ENCODE data around the gene CERS2. TPM values are rescaled to one million over a fixed set of nuclear protein-coding genes. Genes with fewer than 3 reads are reported as not detected.

The CERS2 gene
- total and polyA plus RNA-seq, 2 of the 13 experiments (the other 11 are each of a cell fraction or from before 2014, with no cell fraction given) = 269 to 298 TPM

DNA sequence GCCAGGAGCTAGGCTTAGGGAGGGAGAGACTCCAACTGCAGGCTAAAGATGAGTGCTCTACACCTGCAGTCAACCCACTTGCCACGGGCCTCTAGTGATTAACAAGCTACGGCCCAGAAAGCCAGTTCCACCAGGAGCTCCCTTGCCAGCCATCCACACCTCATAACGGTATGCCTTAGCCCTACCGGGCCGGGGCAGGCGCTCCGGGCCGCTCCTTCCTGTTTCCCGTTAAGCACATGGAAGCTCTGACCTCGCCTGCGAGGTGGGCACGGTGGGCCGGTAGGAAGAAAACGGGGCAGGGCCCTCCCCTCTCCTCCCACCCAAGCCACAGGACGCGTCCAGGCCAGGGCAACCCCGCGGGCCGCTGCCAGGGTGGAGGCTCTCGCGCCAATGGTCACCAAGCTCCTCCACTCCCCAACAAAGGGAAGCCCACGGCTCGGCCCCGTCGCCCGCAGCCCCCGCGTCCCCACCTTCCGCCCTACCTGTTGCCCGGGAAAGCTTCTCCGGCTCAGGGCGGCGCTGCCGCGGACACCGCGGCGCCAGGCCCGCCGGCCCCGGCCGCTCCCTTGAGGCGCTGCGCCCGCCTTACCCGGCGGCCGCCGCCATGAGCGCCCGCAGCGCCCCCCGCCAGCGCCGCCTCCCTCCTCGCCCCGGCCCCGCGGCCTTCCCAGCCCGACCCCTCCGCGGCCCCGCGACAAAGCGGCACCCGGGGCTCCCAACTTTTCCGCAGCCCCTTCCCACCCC, 627 bp downstream of the CERS2 start:
- Histone ChIP-seq H4K20me1 (ENCODE audit: insufficient read depth, low read length) (peaks cover 18% of the 10 kb centered on the region), H3K4me3 (replicated peaks in 1 of 3; ENCODE audit: insufficient read depth in 1 of 3, low read depth in 2 of 3, low read length in 3 of 3) (peak overlapping the region; percentile 71 to 95 (median 89)), H3K27me3 (ENCODE audit: control insufficient read depth in 1 of 2, insufficient read depth in 2 of 2, low read length in 2 of 2) (no peaks in the 10 kb centered on the region; a peak in 1 of 5 replicates), H3K9ac (ENCODE audit: insufficient read depth, low read depth, low read length) (peak overlapping the region; percentile 97), H3K4me2 (ENCODE audit: low read depth, low read length) (peak overlapping the region; percentile 98), H3K27ac (ENCODE audit: extremely low read length, insufficient read depth, low read length) (peak overlapping the region; percentile 96), H3K4me1 (ENCODE audit: insufficient read depth, low read length) (peaks cover 79% of the 10 kb centered on the region), H3K36me3 (replicated peaks in 1 of 2; ENCODE audit: control insufficient read depth in 1 of 2, insufficient read depth in 2 of 2, low read length in 2 of 2) (0 out of 5 replicates have a peak, but pooled peaks cover 0 to 4% of the 10 kb centered on the region in 2 experiments), H3K9me3 (ENCODE audit: low read length) (no peaks in the 10 kb centered on the region), H2AFZ (ENCODE audit: low read length) (no peak overlapping the region), H3K79me2 (ENCODE audit: insufficient read depth, low read length) (peaks cover 54% of the 10 kb centered on the region)
- no TSS peak for BruUV-seq (replicated peaks)
- FAIRE-seq = no peak
- no peak for ATAC-seq
- POLR2A ChIA-PET = interaction anchor here (0.5 to 10.3 kb wide), 11 partner anchors 7 to 367 kb away, joined by 3 to 114 read pairs (median 4); partner anchors contain the start of genes ANXA9 and MINDY1
- no peak for DNase-seq (ENCODE audit: low spot score)
- WGBS (ENCODE audit: low lambda C conversion rate) = 0% methylated on average over 4 of the region's 67 CpGs
- in situ Hi-C loops (cut with HindIII; ENCODE audit: extremely low pct_ligation_motif_present, low pct_unique_long_range_greater_than_20kb) = no loop called here
- CTCF ChIA-PET (ENCODE audit: low intra/inter-chr PET ratio, low total read pairs) = no interaction called here
- intact Hi-C loops (cut with micrococcal nuclease; ENCODE audit: unreplicated experiment) = loop anchor here (5.0 kb wide), 1 partner anchor 33 kb away; the partner anchor contains the start of genes MINDY1 and PRUNE1
- no peak for TF ChIP-seq IKZF4 (CRISPR knock-in tag; IDR thresholded peaks at IDR 0.05; ENCODE audit: borderline replicate concordance, low read depth, not compliant biosample characterization)
- TF ChIP-seq ZBTB7A (CRISPR knock-in tag; IDR thresholded peaks at IDR 0.05) = 0 out of 2 replicates have a peak, but pooled peaks have one; percentile 21
- TF ChIP-seq, protein P1, sequence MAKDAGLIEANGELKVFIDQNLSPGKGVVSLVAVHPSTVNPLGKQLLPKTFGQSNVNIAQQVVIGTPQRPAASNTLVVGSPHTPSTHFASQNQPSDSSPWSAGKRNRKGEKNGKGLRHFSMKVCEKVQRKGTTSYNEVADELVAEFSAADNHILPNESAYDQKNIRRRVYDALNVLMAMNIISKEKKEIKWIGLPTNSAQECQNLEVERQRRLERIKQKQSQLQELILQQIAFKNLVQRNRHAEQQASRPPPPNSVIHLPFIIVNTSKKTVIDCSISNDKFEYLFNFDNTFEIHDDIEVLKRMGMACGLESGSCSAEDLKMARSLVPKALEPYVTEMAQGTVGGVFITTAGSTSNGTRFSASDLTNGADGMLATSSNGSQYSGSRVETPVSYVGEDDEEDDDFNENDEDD (CRISPR knock-in tag; IDR thresholded peaks at IDR 0.05; ENCODE audit: borderline replicate concordance) = no peak
- no peak for TF ChIP-seq MNT (IDR thresholded peaks at IDR 0.05)
- no peak for TF ChIP-seq ZNF839 (CRISPR knock-in tag; IDR thresholded peaks at IDR 0.05; ENCODE audit: borderline replicate concordance)
- TF ChIP-seq ZNF841 (CRISPR knock-in tag; IDR thresholded peaks at IDR 0.05; ENCODE audit: borderline replicate concordance) = no peak
- TF ChIP-seq, protein P2, sequence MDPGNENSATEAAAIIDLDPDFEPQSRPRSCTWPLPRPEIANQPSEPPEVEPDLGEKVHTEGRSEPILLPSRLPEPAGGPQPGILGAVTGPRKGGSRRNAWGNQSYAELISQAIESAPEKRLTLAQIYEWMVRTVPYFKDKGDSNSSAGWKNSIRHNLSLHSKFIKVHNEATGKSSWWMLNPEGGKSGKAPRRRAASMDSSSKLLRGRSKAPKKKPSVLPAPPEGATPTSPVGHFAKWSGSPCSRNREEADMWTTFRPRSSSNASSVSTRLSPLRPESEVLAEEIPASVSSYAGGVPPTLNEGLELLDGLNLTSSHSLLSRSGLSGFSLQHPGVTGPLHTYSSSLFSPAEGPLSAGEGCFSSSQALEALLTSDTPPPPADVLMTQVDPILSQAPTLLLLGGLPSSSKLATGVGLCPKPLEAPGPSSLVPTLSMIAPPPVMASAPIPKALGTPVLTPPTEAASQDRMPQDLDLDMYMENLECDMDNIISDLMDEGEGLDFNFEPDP (CRISPR knock-in tag; conservative IDR thresholded peaks at IDR 0.05) = 0 out of 2 replicates have a peak, but pooled peaks have one; percentile 19
- no peak for TF ChIP-seq CBFB (CRISPR knock-in tag; IDR thresholded peaks at IDR 0.05)
- TF ChIP-seq JUNB (CRISPR knock-in tag; IDR thresholded peaks at IDR 0.05; ENCODE audit: borderline replicate concordance) = no peak
- TF ChIP-seq SALL1 (CRISPR knock-in tag; IDR thresholded peaks at IDR 0.05) = no peak; the same call in 1 of the 2 replicates
- 0 out of 2 replicates have a peak, but pooled peaks have one; percentile 39 for TF ChIP-seq NCOA1 (CRISPR knock-in tag; IDR thresholded peaks at IDR 0.05)
- no peak for TF ChIP-seq CCAR2 (optimal IDR thresholded peaks at IDR 0.05; ENCODE audit: low read depth, low read length)
- TF ChIP-seq PITX1 (CRISPR knock-in tag; IDR thresholded peaks at IDR 0.05) = no peak
